SU-DHL-6 (cell line): ENCODE results near the gene MYO7A.

Source experiments
- H2AFZ ChIP-seq: fragments of 200-600 bp; sonication (generic); 2 replicates; pipeline ENCODE4 v1.6.1; 2014; ENCODE audit warnings: low read depth, mild to moderate bottlenecking, moderate library complexity, mixed read lengths, antibody characterized with exemption, low read length; ENCODE audit not compliant: severe bottlenecking
- H3F3A ChIP-seq: fragments of 200-600 bp; shearing (Covaris generic); 2 replicates; pipeline ENCODE4 v1.6.0; 2016; ENCODE audit warnings: antibody characterized with exemption, mild to moderate bottlenecking; ENCODE audit not compliant: insufficient read depth
- H3K27ac ChIP-seq: fragments of 200-600 bp; sonication (generic); 2 replicates; pipeline ENCODE4 v1.5.1; 2016; ENCODE audit warnings: low read depth, mild to moderate bottlenecking, low read length, moderate library complexity, mixed read lengths
- H3K27me3 ChIP-seq: fragments of 200-600 bp; sonication (generic), shearing (Covaris generic); 2 replicates; pipeline ENCODE4 v1.6.0; 2014; ENCODE audit warnings: mild to moderate bottlenecking, low read length
- H3K36me3 ChIP-seq: fragments of 200-600 bp; sonication (generic); 2 replicates; pipeline ENCODE4 v1.6.1; 2014; ENCODE audit warnings: mild to moderate bottlenecking, low read length, mixed read lengths
- H3K4me2 ChIP-seq: fragments of 300-600, 200-600 bp; shearing (Covaris generic), sonication (generic); 2 replicates; pipeline ENCODE4 v1.6.0; 2014; ENCODE audit warnings: low read length, low read depth, mild to moderate bottlenecking; ENCODE audit not compliant: poor library complexity, severe bottlenecking
- H3K4me3 ChIP-seq: fragments of 200-600 bp; sonication (generic); 2 replicates; pipeline ENCODE4 v1.5.1; 2014; ENCODE audit warnings: antibody characterized with exemption, low read length, mild to moderate bottlenecking, mixed read lengths; ENCODE audit not compliant: insufficient read depth, poor library complexity, severe bottlenecking
- H3K79me2 ChIP-seq: fragments of 200-600 bp; sonication (generic); 2 replicates; pipeline ENCODE4 v1.6.1; 2014; ENCODE audit warnings: mild to moderate bottlenecking, low read length, moderate library complexity; ENCODE audit not compliant: insufficient read depth
- H3K9ac ChIP-seq: fragments of 200-600 bp; sonication (generic); 2 replicates; pipeline ENCODE4 v1.7.0; 2014; ENCODE audit warnings: mild to moderate bottlenecking, low read length
- H3K9me2 ChIP-seq: fragments of 200-600 bp; sonication (generic); replicated peaks from 2 replicates; pipeline ENCODE4 v1.6.1; 2014; ENCODE audit warnings: low read length; ENCODE audit not compliant: insufficient read depth
- H3K9me3 ChIP-seq: fragments of 200-600 bp; sonication (generic); 2 replicates; pipeline ENCODE4 v1.6.1; 2014; ENCODE audit warnings: low read length, mixed read lengths; ENCODE audit not compliant: insufficient read depth
- H4K20me1 ChIP-seq: fragments of 200-600 bp; sonication (generic); 2 replicates; pipeline ENCODE4 v1.6.1; 2014; ENCODE audit warnings: low read depth, mild to moderate bottlenecking, antibody characterized with exemption, low read length, moderate library complexity, mixed read lengths
- EZH2phosphoT487 ChIP-seq: fragments of 200-600 bp; sonication (generic), shearing (Covaris generic); conservative IDR thresholded peaks from 2 replicates; pipeline ENCODE4 v1.6.1; 2018; ENCODE audit warnings: mild to moderate bottlenecking, antibody characterized with exemption, low read length, moderate library complexity, mixed read lengths
- TF ChIP-seq, protein P1 (sequence below): fragments of 200-600 bp; sonication (generic); IDR thresholded peaks from one replicate; pipeline ENCODE4 v1.5.1; 2017; ENCODE audit warnings: antibody characterized with exemption, mild to moderate bottlenecking, low read length, moderate library complexity; ENCODE audit not compliant: insufficient read depth, poor library complexity, severe bottlenecking

The MYO7A gene

GRCh38 chr11:77125695-77126094 lies 2.4 kb upstream of the MYO7A start:
- no peaks in the 10 kb centered on the region for H3K27me3 ChIP-seq
- H3K9ac ChIP-seq, result no peak overlapping the region
- no peak overlapping the region for H3K4me2 ChIP-seq
- H3K9me3 ChIP-seq, result no peaks in the 10 kb centered on the region
- H4K20me1 ChIP-seq, result no peaks in the 10 kb centered on the region
- no peaks in the 10 kb centered on the region for H3K9me2 ChIP-seq
- no peak overlapping the region for H2AFZ ChIP-seq
- H3K36me3 ChIP-seq, result no peaks in the 10 kb centered on the region
- TF ChIP-seq, protein P1, sequence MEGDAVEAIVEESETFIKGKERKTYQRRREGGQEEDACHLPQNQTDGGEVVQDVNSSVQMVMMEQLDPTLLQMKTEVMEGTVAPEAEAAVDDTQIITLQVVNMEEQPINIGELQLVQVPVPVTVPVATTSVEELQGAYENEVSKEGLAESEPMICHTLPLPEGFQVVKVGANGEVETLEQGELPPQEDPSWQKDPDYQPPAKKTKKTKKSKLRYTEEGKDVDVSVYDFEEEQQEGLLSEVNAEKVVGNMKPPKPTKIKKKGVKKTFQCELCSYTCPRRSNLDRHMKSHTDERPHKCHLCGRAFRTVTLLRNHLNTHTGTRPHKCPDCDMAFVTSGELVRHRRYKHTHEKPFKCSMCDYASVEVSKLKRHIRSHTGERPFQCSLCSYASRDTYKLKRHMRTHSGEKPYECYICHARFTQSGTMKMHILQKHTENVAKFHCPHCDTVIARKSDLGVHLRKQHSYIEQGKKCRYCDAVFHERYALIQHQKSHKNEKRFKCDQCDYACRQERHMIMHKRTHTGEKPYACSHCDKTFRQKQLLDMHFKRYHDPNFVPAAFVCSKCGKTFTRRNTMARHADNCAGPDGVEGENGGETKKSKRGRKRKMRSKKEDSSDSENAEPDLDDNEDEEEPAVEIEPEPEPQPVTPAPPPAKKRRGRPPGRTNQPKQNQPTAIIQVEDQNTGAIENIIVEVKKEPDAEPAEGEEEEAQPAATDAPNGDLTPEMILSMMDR, result no peak
- no peak for TF ChIP-seq EZH2phosphoT487
- no peaks in the 10 kb centered on the region for H3K79me2 ChIP-seq
- H3K4me3 ChIP-seq, result no peak overlapping the region
- H3F3A ChIP-seq, result no peaks in the 10 kb centered on the region
- no peak overlapping the region for H3K27ac ChIP-seq

- no peaks in the 10 kb centered on the region for H3F3A ChIP-seq
- H3K4me3 ChIP-seq, result no peak overlapping the region
- H3K9me3 ChIP-seq, result no peaks in the 10 kb centered on the region
- no peak overlapping the region for H2AFZ ChIP-seq
- no peaks in the 10 kb centered on the region for H3K27me3 ChIP-seq
- no peak overlapping the region for H3K9ac ChIP-seq
- TF ChIP-seq, protein P1, result no peak
- no peak for TF ChIP-seq EZH2phosphoT487
- H3K79me2 ChIP-seq, result no peaks in the 10 kb centered on the region
- H3K36me3 ChIP-seq, result no peaks in the 10 kb centered on the region
- H4K20me1 ChIP-seq, result no peaks in the 10 kb centered on the region
- H3K27ac ChIP-seq, result no peak overlapping the region
- no peaks in the 10 kb centered on the region for H3K9me2 ChIP-seq
- no peak overlapping the region for H3K4me2 ChIP-seq
Observed at GRCh38 chr11:77126156-77126775, 1.8 kb upstream of the MYO7A start.

DNA sequence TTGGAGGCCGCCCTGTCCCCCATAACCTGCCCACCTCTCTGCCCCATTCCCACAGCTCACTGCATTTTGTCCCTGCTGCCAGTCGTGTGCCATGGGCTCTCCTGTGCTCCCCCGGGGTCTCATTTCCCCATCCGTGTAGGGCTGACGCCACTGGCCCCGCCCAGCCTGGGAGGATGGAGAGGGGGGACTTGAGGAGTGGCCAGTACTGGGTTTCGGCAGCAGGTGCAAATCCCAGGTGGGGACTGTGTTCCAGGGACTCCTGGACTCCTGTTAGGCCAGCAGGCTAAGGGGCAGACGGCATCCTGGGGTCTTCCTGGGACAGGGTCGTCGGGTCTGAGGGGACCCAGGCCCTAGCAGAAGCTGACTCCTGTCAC lies 1.2 kb upstream of the MYO7A start:
- H3F3A ChIP-seq, result no peaks in the 10 kb centered on the region
- H3K27me3 ChIP-seq, result no peaks in the 10 kb centered on the region
- H3K79me2 ChIP-seq, result no peaks in the 10 kb centered on the region
- no peak overlapping the region for H3K27ac ChIP-seq
- H3K9me3 ChIP-seq, result no peaks in the 10 kb centered on the region
- TF ChIP-seq, protein P1, result no peak
- TF ChIP-seq EZH2phosphoT487, result no peak
- no peaks in the 10 kb centered on the region for H4K20me1 ChIP-seq
- H2AFZ ChIP-seq, result peak overlapping the region; percentile 49
- no peak overlapping the region for H3K9ac ChIP-seq
- H3K36me3 ChIP-seq, result no peaks in the 10 kb centered on the region
- no peak overlapping the region for H3K4me3 ChIP-seq
- no peaks in the 10 kb centered on the region for H3K9me2 ChIP-seq
- H3K4me2 ChIP-seq, result peak overlapping the region; percentile 44
